Liver (tissue), 9 donors: ENCODE results near the gene HPS1. TPM values are rescaled to one million over a fixed set of nuclear protein-coding genes. Genes with fewer than 3 reads are reported as not detected.

Experiments
- DNase-seq: peaks from one replicate; pipeline ENCODE4 v3.0.0-alpha.2; 2017; ENCODE audit warnings: low spot score
- H3K27ac ChIP-seq, 2 donors: one replicate each; pipeline ENCODE4 v1.7.0; 2013; ENCODE audit warnings: inconsistent platforms in 2 of 2, low read length in 2 of 2, control low read depth in 1 of 2, low read depth in 1 of 2, mild to moderate bottlenecking in 1 of 2
- H3K27me3 ChIP-seq, 4 donors: one replicate each; pipeline versions ENCODE4 v1.6.1 to v1.7.0; 2013; ENCODE audit warnings: low read length in 3 of 4, inconsistent platforms in 1 of 4, mild to moderate bottlenecking in 1 of 4, moderate library complexity in 1 of 4; ENCODE audit not compliant: control insufficient read depth in 4 of 4, insufficient read depth in 4 of 4
- H3K36me3 ChIP-seq, 4 donors: one replicate each; pipeline versions ENCODE4 v1.6.1 to v1.7.0; 2013; ENCODE audit warnings: low read length in 3 of 4, mild to moderate bottlenecking in 3 of 4, low read depth in 1 of 4, moderate library complexity in 1 of 4; ENCODE audit not compliant: control insufficient read depth in 4 of 4, insufficient read depth in 3 of 4
- H3K4me1 ChIP-seq, 4 donors: one replicate each; pipeline versions ENCODE4 v1.6.1 to v1.7.0; 2013; ENCODE audit warnings: low read length in 3 of 4, mild to moderate bottlenecking in 3 of 4, moderate library complexity in 1 of 4; ENCODE audit not compliant: control insufficient read depth in 4 of 4, insufficient read depth in 4 of 4
- H3K4me3 ChIP-seq, 3 donors: one replicate each; pipeline versions ENCODE4 v1.6.1 to v1.7.0; 2013; ENCODE audit warnings: low read length in 3 of 3, control low read depth in 1 of 3, low read depth in 1 of 3, mild to moderate bottlenecking in 1 of 3
- H3K9ac ChIP-seq, 2 donors: one replicate each; pipeline ENCODE4 v1.7.0; 2013; ENCODE audit warnings: low read length in 2 of 2, mild to moderate bottlenecking in 2 of 2, moderate library complexity in 2 of 2, control low read depth in 1 of 2, low read depth in 1 of 2
- H3K9me3 ChIP-seq, 4 donors: one replicate each; pipeline versions ENCODE4 v1.6.1 to v1.7.0; 2013; ENCODE audit warnings: low read length in 3 of 4; ENCODE audit not compliant: control insufficient read depth in 4 of 4
- ATF3 ChIP-seq: IDR thresholded peaks from 2 replicates; pipeline ENCODE4 v1.6.1; 2016; ENCODE audit warnings: antibody characterized with exemption
- CTCF ChIP-seq: fragments of 150-350 bp; IDR thresholded peaks from 2 replicates; pipeline ENCODE4 v1.5.1; 2017; ENCODE audit warnings: improper control_type of control experiment, low read depth, low read length; ENCODE audit not compliant: missing input control
- EGR1 ChIP-seq, 2 donors: IDR thresholded peaks; 2 replicates each; pipeline ENCODE4 v1.6.1; 2016 to 2018; ENCODE audit warnings: antibody characterized with exemption in 2 of 2, low read depth in 2 of 2
- FOXA1 ChIP-seq: IDR thresholded peaks from 2 replicates; pipeline ENCODE4 v1.6.1; 2016; ENCODE audit warnings: antibody characterized with exemption
- FOXA2 ChIP-seq: IDR thresholded peaks from 2 replicates; pipeline ENCODE4 v1.6.1; 2016; ENCODE audit warnings: antibody characterized with exemption
- GABPA ChIP-seq, 2 donors: IDR thresholded peaks in 1 of 2; conservative IDR thresholded peaks in 1 of 2; 2 replicates each; pipeline ENCODE4 v1.6.1; 2016; ENCODE audit warnings: antibody characterized with exemption in 2 of 2, mild to moderate bottlenecking in 1 of 2, moderate library complexity in 1 of 2
- HNF4A ChIP-seq, 2 donors: conservative IDR thresholded peaks; 2 replicates each; pipeline ENCODE4 v1.6.1; 2016; ENCODE audit warnings: antibody characterized with exemption in 2 of 2, mild to moderate bottlenecking in 2 of 2
- HNF4G ChIP-seq: IDR thresholded peaks from 2 replicates; pipeline ENCODE4 v1.6.1; 2016; ENCODE audit warnings: antibody characterized with exemption
- JUND ChIP-seq, 2 donors: IDR thresholded peaks; 2 replicates each; pipeline ENCODE4 v1.6.1; 2016; ENCODE audit warnings: antibody characterized with exemption in 2 of 2
- MAX ChIP-seq: IDR thresholded peaks from 2 replicates; pipeline ENCODE4 v1.6.1; 2016; ENCODE audit warnings: antibody characterized with exemption
- REST ChIP-seq: IDR thresholded peaks from 2 replicates; pipeline ENCODE4 v1.6.1; 2016; ENCODE audit warnings: antibody characterized with exemption, mild to moderate bottlenecking
- RXRA ChIP-seq, 2 donors: IDR thresholded peaks; 2 replicates each; pipeline ENCODE4 v1.6.1; 2017 to 2018; ENCODE audit warnings: antibody characterized with exemption in 2 of 2, mild to moderate bottlenecking in 1 of 2
- SP1 ChIP-seq: IDR thresholded peaks from 2 replicates; pipeline ENCODE4 v1.6.1; 2018; ENCODE audit warnings: antibody characterized with exemption, mild to moderate bottlenecking
- ZBTB33 ChIP-seq: IDR thresholded peaks from 2 replicates; pipeline ENCODE4 v1.6.1; 2016; ENCODE audit warnings: antibody characterized with exemption
- WGBS: extraction: QIAGEN DNeasy Blood & Tissue Kit; methylation state at CpG from one replicate; pipeline ENCODE4 v1.1.7; 2013; 5-methylcytosine and 5-hydroxymethylcytosine counted together
- polyA plus RNA-seq, 2 donors: library from polyadenylated mRNA; stranded (reverse) in 1 of 2; unstranded in 1 of 2; fragments of 200-250 nt in 1 of 2; fragments of >200 nt in 1 of 2; fragmentation: Nextera tagmentation in 1 of 2; extraction: Ambion mirVana in 1 of 2; gene quantifications; one replicate each; pipeline versions ENCODE4 v1.2.1 to v1.2.3, GENCODE V29; 2013 to 2015
- total RNA-seq, 2 donors: library from RNA; depleted of rRNA; stranded (reverse); fragments of >200 nt; gene quantifications; one replicate each; pipeline ENCODE4 v1.2.3, GENCODE V29; 2014
- donor health status: healthy.
- donor health status: healthy.
- donor health status: healthy.
- donor health status: healthy.
- donor health status: healthy.

HPS1 gene
- total RNA-seq (10 to 100 TPM; 19.9 to 37.5 TPM), polyA plus RNA-seq (10 to 100 TPM; 22.1 to 56.7 TPM)

- 3% methylated on average over 47 of the region's 47 CpGs for WGBS
- peaks cover 2 to 16% (median 4%) of the 10 kb centered on the region in 4 donors for H3K4me1 ChIP-seq
- peak within 1 kb of the TSS; percentile 67 to 76 for H3K9ac ChIP-seq
- no peaks in the 10 kb centered on the region for H3K27me3 ChIP-seq
- peak within 1 kb of the TSS; percentile 76 to 92 (median 85) for H3K4me3 ChIP-seq
- TF ChIP-seq HNF4A (conservative IDR thresholded peaks at IDR 0.05): peak in 1 of 2 donors; percentile 14
- no peak for TF ChIP-seq FOXA1
- no peak for TF ChIP-seq RXRA (IDR thresholded peaks at IDR 0.05)
- no peaks in the 10 kb centered on the region for H3K9me3 ChIP-seq
- H3K36me3 ChIP-seq: peaks cover 0 to 26% (median 11%) of the 10 kb centered on the region in 4 donors
- peak within 1 kb of the TSS; percentile 83 to 86 for H3K27ac ChIP-seq
- DNase-seq: peak; percentile 88
These were observed at the start of gene HPS1 for GRCh38 chr10:98446661-98447221. Gene HPS1, minus strand, starts transcription at chr10:98446935. Its CDS starts 3,695 bp downstream, at chr10:98443240.

- TF ChIP-seq RXRA (IDR thresholded peaks at IDR 0.05) (no peak), JUND (IDR thresholded peaks at IDR 0.05) (no peak), GABPA (IDR thresholded peaks at IDR 0.05 in 1 of 2, conservative IDR thresholded peaks at IDR 0.05 in 1 of 2) (no peak), ATF3 (no peak), CTCF (no peak), ZBTB33 (no peak), EGR1 (IDR thresholded peaks at IDR 0.05; ENCODE audit: low read depth in 2 of 2) (no peak), MAX (no peak), REST (no peak), FOXA2 (no peak), HNF4G (no peak), SP1 (no peak)
- WGBS: 29% methylated on average over 1 of the region's 1 CpG
- H3K36me3 ChIP-seq: no peaks in the 10 kb centered on the region
- no peak for DNase-seq
- no peak overlapping the region for H3K4me3 ChIP-seq
- no peak overlapping the region for H3K27ac ChIP-seq
- H3K9ac ChIP-seq: no peak overlapping the region
- no peaks in the 10 kb centered on the region for H3K4me1 ChIP-seq
- H3K27me3 ChIP-seq: peaks cover 0 to 3% (median 0%) of the 10 kb centered on the region in 4 donors
- H3K9me3 ChIP-seq: peaks cover 0 to 7% (median under 1%) of the 10 kb centered on the region in 4 donors
These were observed 46.0 kb upstream of the HPS1 start for GRCh38 chr10:98492763-98493162.
